Measurements from ENCODE around the gene PIGU. TPM values are rescaled to one million over a fixed set of nuclear protein-coding genes. Genes with fewer than 3 reads are reported as not detected.

PIGU gene
- total and polyA plus RNA-seq, 7 donors: 6.6 to 26.8 (median 11.1) TPM

- Histone ChIP-seq H3K4me3 (no peak overlapping the region), H3K27me3 (no peaks in the 10 kb centered on the region), H3K36me3 (peaks cover 0 to 23% (median 0%) of the 10 kb centered on the region in 4 donors), H3K27ac (peak overlapping the region; percentile 56 to 70 (median 66)), H3K4me1 (no peaks in the 10 kb centered on the region), H3K9me3 (no peaks in the 10 kb centered on the region)
- TF ChIP-seq EP300 (IDR thresholded peaks at IDR 0.05): no peak
- TF ChIP-seq POLR2AphosphoS5 (IDR thresholded peaks at IDR 0.05): peak in 3 of 4 donors; percentile 49 to 63 (median 62)
- TF ChIP-seq POLR2A (IDR thresholded peaks at IDR 0.05): no peak
- no peak for TF ChIP-seq CTCF (IDR thresholded peaks at IDR 0.05)
- 75 to 85% methylated on average over 5 of the region's 5 CpGs for WGBS, 2 donors
- DNase-seq: peak; percentile 85
- intact Hi-C loops (cut with DNase I): no loop called here
These were observed 39.5 kb downstream of the PIGU start for GRCh38 chr20:34637245-34638038.

GRCh38 chr20:34636648-34637047 lies 40.2 kb downstream of the PIGU start:
- Histone ChIP-seq H3K4me3 (no peak overlapping the region), H3K4me1 (no peaks in the 10 kb centered on the region), H3K27me3 (no peaks in the 10 kb centered on the region), H3K36me3 (peaks cover 0 to 24% (median 0%) of the 10 kb centered on the region in 4 donors), H3K9me3 (no peaks in the 10 kb centered on the region), H3K27ac (peak overlapping the region; percentile 44 to 60 (median 51))
- intact Hi-C loops (cut with DNase I): no loop called here
- 28 to 61% methylated on average over 3 of the region's 3 CpGs for WGBS, 2 donors
- no peak for TF ChIP-seq POLR2AphosphoS5 (IDR thresholded peaks at IDR 0.05)
- no peak for TF ChIP-seq CTCF (IDR thresholded peaks at IDR 0.05)
- no peak for TF ChIP-seq POLR2A (IDR thresholded peaks at IDR 0.05)
- no peak for TF ChIP-seq EP300 (IDR thresholded peaks at IDR 0.05)
- no peak for DNase-seq

GRCh38 chr20:34634392-34634791 lies 42.5 kb downstream of the PIGU start:
- Histone ChIP-seq H3K9me3 (no peaks in the 10 kb centered on the region), H3K4me1 (no peaks in the 10 kb centered on the region), H3K4me3 (no peak overlapping the region), H3K36me3 (peaks cover 0 to 24% (median 0%) of the 10 kb centered on the region in 4 donors), H3K27ac (peak overlapping the region in 1 of 4 donors; percentile 1), H3K27me3 (no peaks in the 10 kb centered on the region)
- 16 to 70% methylated on average over 3 of the region's 3 CpGs for WGBS, 2 donors
- intact Hi-C loops (cut with DNase I): no loop called here
- no peak for DNase-seq
- TF ChIP-seq CTCF (IDR thresholded peaks at IDR 0.05): no peak
- TF ChIP-seq POLR2AphosphoS5 (IDR thresholded peaks at IDR 0.05): no peak
- no peak for TF ChIP-seq POLR2A (IDR thresholded peaks at IDR 0.05)
- TF ChIP-seq EP300 (IDR thresholded peaks at IDR 0.05): no peak

- Histone ChIP-seq H3K4me3 (no peak overlapping the region), H3K27ac (peak overlapping the region in 1 of 4 donors; percentile 39)
- intact Hi-C loops (cut with DNase I): no loop called here
These were observed 43.9 kb downstream of the PIGU start for GRCh38 chr20:34632870-34633452.

GRCh38 chr20:34629904-34630303 lies 47.0 kb downstream of the PIGU start:
- Histone ChIP-seq H3K27ac (no peak overlapping the region), H3K27me3 (no peaks in the 10 kb centered on the region), H3K36me3 (peaks cover 0 to 18% (median 0%) of the 10 kb centered on the region in 4 donors), H3K9me3 (no peaks in the 10 kb centered on the region), H3K4me3 (no peak overlapping the region), H3K4me1 (peaks cover 0 to 7% (median 3%) of the 10 kb centered on the region in 4 donors)
- 98 to 100% methylated on average over 1 of the region's 1 CpG for WGBS, 2 donors
- no peak for DNase-seq
- TF ChIP-seq EP300 (IDR thresholded peaks at IDR 0.05) (no peak), CTCF (IDR thresholded peaks at IDR 0.05) (no peak), POLR2AphosphoS5 (IDR thresholded peaks at IDR 0.05) (no peak), POLR2A (IDR thresholded peaks at IDR 0.05) (no peak)
- intact Hi-C loops (cut with DNase I): no loop called here

More at GRCh38 chr20:34632870-34633452, 43.9 kb downstream of the PIGU start:
- 25 to 65% methylated on average over 3 of the region's 3 CpGs for WGBS, 2 donors
- Histone ChIP-seq H3K27me3 (no peaks in the 10 kb centered on the region), H3K4me1 (no peaks in the 10 kb centered on the region), H3K9me3 (no peaks in the 10 kb centered on the region), H3K36me3 (peaks cover 0 to 24% (median 0%) of the 10 kb centered on the region in 4 donors)
- no peak for DNase-seq
- TF ChIP-seq POLR2A (IDR thresholded peaks at IDR 0.05) (no peak), EP300 (IDR thresholded peaks at IDR 0.05) (no peak)
